GM18511 (cell line): ENCODE data around the gene ACSL5.

ENCODE experiments used
- ATAC-seq: cut with Tn5 transposase; IDR thresholded peaks from one replicate; pipeline ENCODE4 v1.9.1; 2021; ENCODE audit warnings: mild to moderate bottlenecking, moderate library complexity; ENCODE audit not compliant: unreplicated experiment

Gene ACSL5, protein sequence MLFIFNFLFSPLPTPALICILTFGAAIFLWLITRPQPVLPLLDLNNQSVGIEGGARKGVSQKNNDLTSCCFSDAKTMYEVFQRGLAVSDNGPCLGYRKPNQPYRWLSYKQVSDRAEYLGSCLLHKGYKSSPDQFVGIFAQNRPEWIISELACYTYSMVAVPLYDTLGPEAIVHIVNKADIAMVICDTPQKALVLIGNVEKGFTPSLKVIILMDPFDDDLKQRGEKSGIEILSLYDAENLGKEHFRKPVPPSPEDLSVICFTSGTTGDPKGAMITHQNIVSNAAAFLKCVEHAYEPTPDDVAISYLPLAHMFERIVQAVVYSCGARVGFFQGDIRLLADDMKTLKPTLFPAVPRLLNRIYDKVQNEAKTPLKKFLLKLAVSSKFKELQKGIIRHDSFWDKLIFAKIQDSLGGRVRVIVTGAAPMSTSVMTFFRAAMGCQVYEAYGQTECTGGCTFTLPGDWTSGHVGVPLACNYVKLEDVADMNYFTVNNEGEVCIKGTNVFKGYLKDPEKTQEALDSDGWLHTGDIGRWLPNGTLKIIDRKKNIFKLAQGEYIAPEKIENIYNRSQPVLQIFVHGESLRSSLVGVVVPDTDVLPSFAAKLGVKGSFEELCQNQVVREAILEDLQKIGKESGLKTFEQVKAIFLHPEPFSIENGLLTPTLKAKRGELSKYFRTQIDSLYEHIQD

GRCh38 chr10:112373912-112374338 is at the start of gene ACSL5:
Gene ACSL5 (plus strand): TSS chr10:112374116. CDS start chr10:112394947, 20,831 bp downstream.
- no peak for ATAC-seq

DNA sequence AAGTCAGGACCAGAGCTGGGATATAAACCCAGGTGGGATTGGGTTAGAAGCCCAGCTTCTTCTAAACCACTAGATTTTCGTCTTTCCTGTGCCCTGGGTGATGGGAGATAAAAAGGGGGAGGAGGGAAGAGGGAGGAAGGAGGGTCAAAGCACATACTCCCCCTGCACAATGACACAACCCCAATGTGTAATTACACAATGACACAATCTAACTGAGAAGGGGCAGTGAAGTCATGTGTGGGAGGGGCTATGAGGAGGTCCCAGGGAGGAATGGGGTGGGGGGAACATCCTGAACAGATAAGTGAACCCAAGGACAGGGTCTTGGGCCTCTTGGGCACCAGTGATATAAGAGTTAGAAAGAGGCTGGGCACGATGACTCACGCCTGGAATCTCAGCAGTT is 46.2 kb upstream of the ACSL5 start:
- ATAC-seq: no peak

GRCh38 chr10:112330162-112330561 is 43.8 kb upstream of the ACSL5 start:
- ATAC-seq: no peak

DNA sequence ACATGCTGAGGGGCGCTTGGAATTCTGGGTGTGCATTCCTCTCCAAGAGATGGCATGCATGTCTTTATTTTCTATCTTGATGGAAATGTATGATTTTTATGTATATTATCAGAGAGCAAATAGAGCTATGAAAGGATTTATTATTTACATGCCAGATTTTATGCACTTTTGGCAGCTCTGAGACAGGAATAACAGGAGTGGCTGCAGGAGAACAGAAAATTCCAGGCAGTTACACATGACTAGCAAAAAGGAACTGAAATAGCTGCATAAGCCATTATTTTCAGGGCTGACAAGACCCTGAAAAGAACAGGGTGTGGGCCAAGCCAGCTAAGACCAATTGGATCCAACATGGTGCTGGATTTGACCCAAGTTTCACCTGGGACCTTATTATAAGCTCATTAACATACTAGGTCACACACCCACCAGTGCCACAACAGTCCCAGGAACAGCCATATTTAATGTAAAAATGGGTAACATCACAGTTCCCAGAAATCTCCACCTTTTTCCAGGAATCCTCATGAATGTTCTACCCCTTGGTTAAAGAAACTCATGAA is 43.2 kb upstream of the ACSL5 start:
- no peak for ATAC-seq

GRCh38 chr10:112332022-112332421 is 41.9 kb upstream of the ACSL5 start:
- ATAC-seq: no peak

- no peak for ATAC-seq
Observed at GRCh38 chr10:112332509-112333228, 41.2 kb upstream of the ACSL5 start.

DNA sequence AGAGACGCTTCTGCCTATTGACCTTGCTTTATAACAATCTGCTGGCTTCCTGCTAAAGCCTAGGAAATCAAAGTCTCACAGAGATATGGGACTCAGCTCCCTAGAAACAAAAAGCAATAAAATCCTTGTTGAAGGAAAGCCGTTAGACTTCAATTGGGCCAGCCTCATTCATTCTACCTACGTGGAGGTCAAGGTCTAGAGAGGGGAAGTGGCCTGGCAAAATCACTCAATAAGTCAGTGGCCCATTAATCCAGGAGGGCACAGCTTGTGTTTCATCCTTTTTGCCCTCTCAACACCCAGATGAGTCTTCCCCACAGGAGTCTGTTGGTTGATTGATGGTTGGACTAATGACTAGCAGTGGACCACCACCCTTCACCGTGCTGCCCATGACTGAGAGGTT is 40.5 kb upstream of the ACSL5 start:
- no peak for ATAC-seq

DNA sequence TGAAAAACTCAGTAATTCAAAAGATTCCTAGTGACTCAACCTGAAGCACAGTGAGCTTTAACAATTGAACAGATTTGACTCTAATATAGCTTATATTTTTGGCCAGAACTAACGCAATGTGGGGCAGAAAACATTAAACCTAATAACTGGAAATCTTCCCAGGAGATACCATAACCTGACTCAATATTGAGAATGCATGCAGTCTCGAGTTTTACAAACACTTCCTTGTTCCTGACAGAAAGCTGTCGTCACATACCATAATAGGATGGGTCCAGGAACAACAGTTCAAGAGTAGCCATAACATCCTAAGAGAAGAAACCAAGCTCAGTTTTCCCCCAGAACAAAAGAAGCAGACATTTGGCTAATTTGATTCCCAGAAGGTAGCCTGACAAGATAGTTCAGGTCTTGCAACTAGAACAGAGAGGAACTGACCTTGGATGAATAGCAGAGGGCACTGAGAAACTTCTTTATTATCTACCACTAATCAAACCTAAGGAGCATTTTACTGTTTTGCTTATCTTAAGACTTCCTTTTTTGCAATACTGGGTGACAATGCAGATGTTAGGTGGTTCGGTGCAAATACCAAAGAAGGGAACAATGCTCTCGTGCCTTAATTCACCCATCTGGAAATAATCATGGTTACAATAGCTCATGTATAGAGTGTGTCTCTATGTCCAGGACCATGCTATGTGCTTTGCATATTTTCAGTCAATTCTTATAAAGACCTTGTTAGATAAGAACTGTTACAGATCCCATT is 38.6 kb upstream of the ACSL5 start:
- no peak for ATAC-seq

- ATAC-seq: no peak
Observed at GRCh38 chr10:112335868-112336265, 38.0 kb upstream of the ACSL5 start.

DNA sequence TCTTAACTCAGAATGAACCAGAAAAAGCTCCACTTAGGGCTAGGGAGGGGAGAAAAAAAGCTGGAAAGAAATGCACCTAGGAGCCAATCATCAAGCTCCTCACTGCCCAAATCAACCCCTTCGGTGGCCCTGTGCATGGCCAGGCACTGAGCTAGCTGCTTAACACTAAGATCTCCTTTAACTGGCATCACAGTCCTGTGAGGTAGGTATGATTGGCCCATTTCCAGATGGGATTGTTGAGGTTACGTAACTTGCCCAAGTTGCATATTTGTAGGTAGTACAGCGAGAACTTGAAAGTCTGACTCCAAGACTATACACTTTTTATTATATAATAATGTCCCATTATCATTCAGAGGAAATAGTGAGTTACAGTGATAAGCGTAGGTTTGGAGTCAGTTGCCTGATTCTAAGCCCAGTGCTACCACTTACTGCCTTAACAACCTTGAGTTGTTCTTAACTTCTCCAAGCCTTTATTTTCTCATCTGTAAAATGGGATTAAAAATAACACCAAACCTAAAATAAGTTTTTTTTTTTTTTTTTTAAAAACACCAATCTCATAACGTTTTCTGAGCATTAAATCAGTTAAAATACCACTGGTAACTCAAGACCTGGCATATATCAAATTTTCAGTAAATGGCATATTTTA is 37.2 kb upstream of the ACSL5 start:
- no peak for ATAC-seq

- ATAC-seq: no peak
Observed at GRCh38 chr10:112338957-112339356, 35.0 kb upstream of the ACSL5 start.

- ATAC-seq: no peak
Observed at GRCh38 chr10:112340601-112341000, 33.3 kb upstream of the ACSL5 start.

DNA sequence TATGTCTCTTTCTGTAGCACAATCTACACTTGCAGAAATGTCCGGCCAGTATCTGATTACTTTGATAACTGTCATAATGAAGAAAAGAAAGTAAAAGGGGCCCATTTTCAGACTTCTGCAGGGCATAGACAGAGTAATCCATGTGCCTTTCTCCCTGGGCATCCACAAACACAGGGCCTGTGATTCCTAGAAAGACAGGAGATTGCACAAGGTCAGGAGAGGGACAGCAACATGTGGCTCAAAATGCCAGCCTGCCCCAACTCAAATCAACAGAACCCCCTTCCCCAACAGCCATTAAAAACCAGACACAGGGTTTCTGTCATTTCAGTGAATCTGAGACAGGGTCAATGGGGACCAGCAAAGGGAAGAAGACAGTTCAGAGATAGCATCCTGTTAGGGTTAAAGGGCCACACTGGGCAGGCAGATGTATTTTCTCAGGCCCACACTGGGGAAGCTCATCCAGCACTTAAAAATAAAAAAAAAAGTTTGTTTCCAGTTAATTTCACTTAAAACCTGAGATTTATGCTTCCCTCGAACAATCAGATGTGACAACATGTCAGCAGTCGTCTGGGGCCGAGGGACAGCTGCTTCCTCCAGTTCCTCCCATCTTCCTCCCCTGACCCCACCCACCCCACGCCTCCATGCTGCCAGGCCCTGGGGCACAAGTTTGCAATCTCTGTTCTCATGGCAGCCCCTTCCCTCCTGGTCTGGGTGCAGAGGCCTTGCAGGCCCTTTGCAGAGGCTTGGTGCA is 30.7 kb upstream of the ACSL5 start:
- ATAC-seq: no peak

DNA sequence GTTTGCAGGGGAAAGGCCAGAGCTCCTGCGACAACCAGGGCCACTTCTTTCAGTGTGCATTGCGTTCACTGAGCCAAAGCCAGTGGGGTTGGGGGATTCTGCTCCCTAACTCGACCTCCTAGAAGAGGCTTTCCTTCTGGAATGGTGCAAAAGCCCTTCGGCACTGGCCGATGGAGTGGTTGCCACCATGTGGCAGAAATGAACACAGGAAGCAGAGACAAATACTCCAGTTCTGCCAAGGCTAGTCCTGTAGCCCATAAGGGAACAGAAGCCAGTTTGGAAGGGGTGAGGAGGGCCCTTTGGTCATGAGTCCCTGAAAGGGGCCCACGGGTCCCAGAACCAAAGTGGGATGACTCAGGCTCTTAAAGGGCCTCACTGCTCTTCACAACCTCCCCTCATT is 29.7 kb upstream of the ACSL5 start:
- no peak for ATAC-seq

DNA sequence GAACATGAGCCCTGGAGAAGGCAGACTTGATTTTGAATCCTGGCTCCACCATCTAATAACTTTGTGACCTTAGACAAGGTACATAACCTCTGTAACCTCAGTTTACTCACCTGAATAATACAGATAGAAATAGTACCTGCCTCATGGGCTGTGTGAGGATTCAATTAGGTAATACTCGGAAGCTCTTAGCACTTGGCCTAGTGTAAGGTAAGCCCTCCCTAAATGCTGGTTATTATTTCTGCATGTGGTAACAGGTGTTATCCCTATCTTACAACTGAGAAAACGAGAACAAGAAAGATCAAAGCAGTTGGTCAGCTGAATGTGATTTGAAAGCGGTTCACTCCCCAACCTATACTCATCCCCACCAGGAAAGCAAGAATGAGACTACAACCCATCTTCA is 28.7 kb upstream of the ACSL5 start:
- no peak for ATAC-seq

DNA sequence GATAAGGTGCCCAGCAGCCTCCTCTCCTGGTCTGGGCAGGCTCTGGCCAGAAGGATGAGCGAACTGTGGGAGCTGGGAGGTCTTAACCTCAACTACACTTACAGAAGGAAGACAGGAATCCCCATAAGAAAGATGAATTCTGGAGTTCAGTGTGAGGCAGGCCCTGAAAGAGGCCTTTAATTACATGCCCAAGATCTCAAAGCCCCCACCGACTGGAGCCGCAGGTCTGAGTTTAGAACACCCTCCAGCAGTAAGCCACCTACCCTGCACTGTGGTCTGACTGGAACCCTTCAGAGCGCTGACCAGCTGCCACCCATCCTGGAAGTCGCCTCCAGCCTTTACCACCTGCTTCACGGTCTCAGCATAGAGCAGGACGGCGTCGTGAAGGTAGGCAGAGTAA is 28.2 kb upstream of the ACSL5 start:
- no peak for ATAC-seq

- no peak for ATAC-seq
Observed at GRCh38 chr10:112346774-112347173, 27.1 kb upstream of the ACSL5 start.

DNA sequence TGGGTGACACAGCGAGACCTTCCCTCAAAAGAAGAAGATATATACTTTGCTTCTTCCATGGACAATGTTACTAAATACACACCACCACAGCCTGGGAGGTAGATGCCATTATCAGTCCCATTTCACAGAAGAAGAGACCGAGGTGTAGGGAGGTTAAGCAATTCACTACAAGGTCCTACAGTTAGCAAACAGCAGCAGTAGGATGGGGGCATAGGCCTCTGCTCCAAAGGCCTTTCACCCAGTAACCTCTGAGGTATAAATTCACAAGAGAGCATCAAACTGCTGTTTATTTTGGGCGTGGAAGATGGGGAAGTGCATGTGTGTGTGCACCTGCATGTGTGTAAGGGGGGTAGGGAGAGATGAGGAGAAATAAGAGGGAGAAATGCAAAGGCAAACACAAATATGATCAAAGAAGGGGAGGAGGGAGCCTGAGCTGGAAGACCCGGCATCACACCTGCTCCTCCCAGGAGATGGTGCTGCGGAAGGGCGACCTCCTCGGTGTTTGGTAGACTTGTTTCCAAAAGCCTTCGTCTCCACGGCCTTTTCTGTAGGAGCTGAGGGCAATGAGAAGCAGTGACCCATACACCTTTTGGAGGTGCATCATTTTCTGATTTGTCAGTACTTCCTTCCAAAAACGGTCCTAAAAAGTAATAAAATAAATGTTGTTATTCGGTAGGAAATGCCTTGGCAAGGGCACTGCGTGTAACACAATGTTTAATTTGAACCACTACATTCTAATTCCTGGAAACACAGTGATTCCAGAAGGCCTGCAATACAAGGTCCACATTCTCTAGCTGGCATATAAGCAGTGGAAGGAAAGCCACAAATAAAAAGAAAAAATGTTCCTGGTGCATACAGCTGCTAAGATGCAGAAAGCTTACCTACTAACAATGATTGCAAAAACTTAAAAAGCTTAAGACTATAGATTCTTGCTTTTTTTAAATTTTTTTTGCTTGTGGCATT is 25.9 kb upstream of the ACSL5 start:
- ATAC-seq: no peak
